ENCODE results near the gene ZNF117.

DNA sequence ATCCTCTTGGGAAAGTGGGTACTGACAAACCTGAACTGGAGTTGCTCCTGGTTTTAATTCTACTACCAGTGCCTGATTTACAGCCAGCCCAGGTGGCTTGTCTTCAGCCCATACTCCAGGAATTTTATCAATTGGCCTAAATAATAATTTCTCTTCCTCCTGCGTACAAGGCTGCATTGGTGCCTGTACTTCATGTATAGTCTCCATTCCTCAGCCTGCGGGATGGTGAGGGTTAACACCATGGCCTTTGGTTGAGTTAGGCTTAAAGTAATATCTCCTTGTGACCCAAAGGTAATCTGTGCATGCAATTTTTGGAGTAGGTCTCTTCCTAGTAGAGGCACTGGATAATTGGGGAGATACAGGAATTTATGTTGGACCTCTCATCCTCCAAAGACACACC lies 5.5 kb upstream of the ZNF117 start:
- TF ChIP-seq POLR2AphosphoS5 (IDR thresholded peaks at IDR 0.05; ENCODE audit: low read length): no peak
- TF ChIP-seq, protein P1, sequence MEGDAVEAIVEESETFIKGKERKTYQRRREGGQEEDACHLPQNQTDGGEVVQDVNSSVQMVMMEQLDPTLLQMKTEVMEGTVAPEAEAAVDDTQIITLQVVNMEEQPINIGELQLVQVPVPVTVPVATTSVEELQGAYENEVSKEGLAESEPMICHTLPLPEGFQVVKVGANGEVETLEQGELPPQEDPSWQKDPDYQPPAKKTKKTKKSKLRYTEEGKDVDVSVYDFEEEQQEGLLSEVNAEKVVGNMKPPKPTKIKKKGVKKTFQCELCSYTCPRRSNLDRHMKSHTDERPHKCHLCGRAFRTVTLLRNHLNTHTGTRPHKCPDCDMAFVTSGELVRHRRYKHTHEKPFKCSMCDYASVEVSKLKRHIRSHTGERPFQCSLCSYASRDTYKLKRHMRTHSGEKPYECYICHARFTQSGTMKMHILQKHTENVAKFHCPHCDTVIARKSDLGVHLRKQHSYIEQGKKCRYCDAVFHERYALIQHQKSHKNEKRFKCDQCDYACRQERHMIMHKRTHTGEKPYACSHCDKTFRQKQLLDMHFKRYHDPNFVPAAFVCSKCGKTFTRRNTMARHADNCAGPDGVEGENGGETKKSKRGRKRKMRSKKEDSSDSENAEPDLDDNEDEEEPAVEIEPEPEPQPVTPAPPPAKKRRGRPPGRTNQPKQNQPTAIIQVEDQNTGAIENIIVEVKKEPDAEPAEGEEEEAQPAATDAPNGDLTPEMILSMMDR (IDR thresholded peaks at IDR 0.05 in 2 of 3, conservative IDR thresholded peaks at IDR 0.05 in 1 of 3; ENCODE audit: control insufficient read depth in 2 of 3, extremely low read depth in 1 of 3, insufficient read depth in 1 of 3, low read depth in 3 of 3, low read length in 3 of 3): no peak
- TF ChIP-seq USF1 (IDR thresholded peaks at IDR 0.05; ENCODE audit: borderline replicate concordance, extremely low read length, insufficient read depth, low read depth, low read length): no peak
- no peak for TF ChIP-seq SMC3 (IDR thresholded peaks at IDR 0.05; ENCODE audit: borderline replicate concordance, low read length)
- TF ChIP-seq POLR2A (IDR thresholded peaks at IDR 0.05; ENCODE audit: low read depth, low read length): no peak
- TF ChIP-seq HCFC1 (IDR thresholded peaks at IDR 0.05; ENCODE audit: low read length): no peak
- TF ChIP-seq, protein P2, sequence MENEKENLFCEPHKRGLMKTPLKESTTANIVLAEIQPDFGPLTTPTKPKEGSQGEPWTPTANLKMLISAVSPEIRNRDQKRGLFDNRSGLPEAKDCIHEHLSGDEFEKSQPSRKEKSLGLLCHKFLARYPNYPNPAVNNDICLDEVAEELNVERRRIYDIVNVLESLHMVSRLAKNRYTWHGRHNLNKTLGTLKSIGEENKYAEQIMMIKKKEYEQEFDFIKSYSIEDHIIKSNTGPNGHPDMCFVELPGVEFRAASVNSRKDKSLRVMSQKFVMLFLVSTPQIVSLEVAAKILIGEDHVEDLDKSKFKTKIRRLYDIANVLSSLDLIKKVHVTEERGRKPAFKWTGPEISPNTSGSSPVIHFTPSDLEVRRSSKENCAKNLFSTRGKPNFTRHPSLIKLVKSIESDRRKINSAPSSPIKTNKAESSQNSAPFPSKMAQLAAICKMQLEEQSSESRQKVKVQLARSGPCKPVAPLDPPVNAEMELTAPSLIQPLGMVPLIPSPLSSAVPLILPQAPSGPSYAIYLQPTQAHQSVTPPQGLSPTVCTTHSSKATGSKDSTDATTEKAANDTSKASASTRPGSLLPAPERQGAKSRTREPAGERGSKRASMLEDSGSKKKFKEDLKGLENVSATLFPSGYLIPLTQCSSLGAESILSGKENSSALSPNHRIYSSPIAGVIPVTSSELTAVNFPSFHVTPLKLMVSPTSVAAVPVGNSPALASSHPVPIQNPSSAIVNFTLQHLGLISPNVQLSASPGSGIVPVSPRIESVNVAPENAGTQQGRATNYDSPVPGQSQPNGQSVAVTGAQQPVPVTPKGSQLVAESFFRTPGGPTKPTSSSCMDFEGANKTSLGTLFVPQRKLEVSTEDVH (IDR thresholded peaks at IDR 0.05; ENCODE audit: low read depth, partially characterized antibody): no peak
- TF ChIP-seq TARDBP (IDR thresholded peaks at IDR 0.05; ENCODE audit: borderline replicate concordance): no peak
- TF ChIP-seq, protein P3, sequence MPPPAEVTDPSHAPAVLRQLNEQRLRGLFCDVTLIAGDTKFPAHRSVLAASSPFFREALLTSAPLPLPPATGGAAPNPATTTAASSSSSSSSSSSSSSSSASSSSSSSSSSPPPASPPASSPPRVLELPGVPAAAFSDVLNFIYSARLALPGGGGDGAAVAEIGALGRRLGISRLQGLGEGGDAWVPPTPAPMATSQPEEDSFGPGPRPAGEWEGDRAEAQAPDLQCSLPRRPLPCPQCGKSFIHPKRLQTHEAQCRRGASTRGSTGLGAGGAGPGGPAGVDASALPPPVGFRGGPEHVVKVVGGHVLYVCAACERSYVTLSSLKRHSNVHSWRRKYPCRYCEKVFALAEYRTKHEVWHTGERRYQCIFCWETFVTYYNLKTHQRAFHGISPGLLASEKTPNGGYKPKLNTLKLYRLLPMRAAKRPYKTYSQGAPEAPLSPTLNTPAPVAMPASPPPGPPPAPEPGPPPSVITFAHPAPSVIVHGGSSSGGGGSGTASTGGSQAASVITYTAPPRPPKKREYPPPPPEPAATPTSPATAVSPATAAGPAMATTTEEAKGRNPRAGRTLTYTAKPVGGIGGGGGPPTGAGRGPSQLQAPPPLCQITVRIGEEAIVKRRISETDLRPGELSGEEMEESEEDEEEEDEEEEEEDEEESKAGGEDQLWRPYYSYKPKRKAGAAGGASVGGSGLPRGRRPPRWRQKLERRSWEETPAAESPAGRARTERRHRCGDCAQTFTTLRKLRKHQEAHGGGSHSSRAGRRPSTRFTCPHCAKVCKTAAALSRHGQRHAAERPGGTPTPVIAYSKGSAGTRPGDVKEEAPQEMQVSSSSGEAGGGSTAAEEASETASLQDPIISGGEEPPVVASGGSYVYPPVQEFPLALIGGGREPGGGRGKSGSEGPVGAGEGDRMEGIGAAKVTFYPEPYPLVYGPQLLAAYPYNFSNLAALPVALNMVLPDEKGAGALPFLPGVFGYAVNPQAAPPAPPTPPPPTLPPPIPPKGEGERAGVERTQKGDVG (CRISPR knock-in tag; IDR thresholded peaks at IDR 0.05): no peak
- TF ChIP-seq, protein P4, sequence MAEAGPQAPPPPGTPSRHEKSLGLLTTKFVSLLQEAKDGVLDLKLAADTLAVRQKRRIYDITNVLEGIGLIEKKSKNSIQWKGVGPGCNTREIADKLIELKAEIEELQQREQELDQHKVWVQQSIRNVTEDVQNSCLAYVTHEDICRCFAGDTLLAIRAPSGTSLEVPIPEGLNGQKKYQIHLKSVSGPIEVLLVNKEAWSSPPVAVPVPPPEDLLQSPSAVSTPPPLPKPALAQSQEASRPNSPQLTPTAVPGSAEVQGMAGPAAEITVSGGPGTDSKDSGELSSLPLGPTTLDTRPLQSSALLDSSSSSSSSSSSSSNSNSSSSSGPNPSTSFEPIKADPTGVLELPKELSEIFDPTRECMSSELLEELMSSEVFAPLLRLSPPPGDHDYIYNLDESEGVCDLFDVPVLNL (IDR thresholded peaks at IDR 0.05; ENCODE audit: low read depth, low read length): no peak
- TF ChIP-seq ATF3 (IDR thresholded peaks at IDR 0.05; ENCODE audit: borderline replicate concordance, extremely low read depth, low read depth, low read length): no peak
- TF ChIP-seq PAX5 (IDR thresholded peaks at IDR 0.05; ENCODE audit: borderline replicate concordance, low read depth, low read length): no peak
